MM.1S (cell line): Measurements from ENCODE around the gene FAM20C.

Experiments
- DNase-seq: peaks from one replicate; pipeline ENCODE4 v3.0.0-alpha.2; 2015
- H2AFZ ChIP-seq: fragments of 300-600 bp; sonication (generic); 2 replicates; pipeline ENCODE4 v1.6.0; 2016; ENCODE audit warnings: antibody characterized with exemption, low read length
- H3F3A ChIP-seq: fragments of 300-600 bp; sonication (generic); 2 replicates; pipeline ENCODE4 v1.6.1; 2016; ENCODE audit warnings: mild to moderate bottlenecking, antibody characterized with exemption, low read length, moderate library complexity, mixed read lengths; ENCODE audit not compliant: insufficient read depth
- H3K27ac ChIP-seq: fragments of 300-600 bp; sonication (generic); 2 replicates; pipeline ENCODE4 v1.5.1; 2016; ENCODE audit warnings: mild to moderate bottlenecking, low read length
- H3K27me3 ChIP-seq: fragments of 300-600 bp; sonication (generic); replicated peaks from 2 replicates; pipeline ENCODE4 v1.6.0; 2016; ENCODE audit warnings: low read length; ENCODE audit not compliant: insufficient read depth
- H3K36me3 ChIP-seq: fragments of 300-600 bp; sonication (generic); replicated peaks from 2 replicates; pipeline ENCODE4 v1.6.1; 2016; ENCODE audit warnings: mild to moderate bottlenecking, low read length, mixed read lengths; ENCODE audit not compliant: insufficient read depth
- H3K4me1 ChIP-seq: fragments of 300-600 bp; sonication (generic); 2 replicates; pipeline ENCODE4 v1.6.1; 2016; ENCODE audit warnings: low read length, mixed read lengths
- H3K4me2 ChIP-seq: fragments of 300-600 bp; sonication (generic); 2 replicates; pipeline ENCODE4 v1.6.0; 2016; ENCODE audit warnings: low read depth, low read length
- H3K4me3 ChIP-seq: fragments of 300-600 bp; sonication (generic); 2 replicates; pipeline ENCODE4 v1.5.1; 2016; ENCODE audit warnings: low read length, mixed read lengths
- H3K79me2 ChIP-seq: fragments of 300-600 bp; sonication (generic); 2 replicates; pipeline ENCODE4 v1.6.1; 2016; ENCODE audit warnings: mixed run types, low read length, mixed read lengths
- H3K9ac ChIP-seq: fragments of 300-600 bp; sonication (generic); 2 replicates; pipeline ENCODE4 v1.6.1; 2016; ENCODE audit warnings: low read length, mixed read lengths
- H3K9me2 ChIP-seq: fragments of 300-600 bp; sonication (generic); replicated peaks from 2 replicates; pipeline ENCODE4 v1.6.1; 2016; ENCODE audit warnings: mild to moderate bottlenecking, low read length, mixed read lengths; ENCODE audit not compliant: insufficient read depth
- H3K9me3 ChIP-seq: fragments of 300-600 bp; sonication (generic); replicated peaks from 2 replicates; pipeline ENCODE4 v1.6.1; 2016; ENCODE audit warnings: mild to moderate bottlenecking, low read length, mixed read lengths; ENCODE audit not compliant: insufficient read depth
- H4K20me1 ChIP-seq: fragments of 300-600 bp; sonication (generic); 2 replicates; pipeline ENCODE4 v1.6.1; 2016; ENCODE audit warnings: mild to moderate bottlenecking, low read length, moderate library complexity, mixed read lengths; ENCODE audit not compliant: insufficient read depth
- EZH2 ChIP-seq: fragments of 300-600 bp; sonication (generic); optimal IDR thresholded peaks from 2 replicates; pipeline ENCODE3; 2017; ENCODE audit warnings: low read depth, mild to moderate bottlenecking, antibody characterized with exemption, low read length, mixed read lengths
- EZH2phosphoT487 ChIP-seq: fragments of 300-600 bp; sonication (generic); IDR thresholded peaks from 2 replicates; pipeline ENCODE4 v1.6.1; 2018; ENCODE audit warnings: antibody characterized with exemption, low read length
- TF ChIP-seq, protein P1 (sequence below): fragments of 300-600 bp; sonication (generic); IDR thresholded peaks from 2 replicates; pipeline ENCODE4 v1.5.1; 2016; ENCODE audit warnings: antibody characterized with exemption, low read length, mixed read lengths

FAM20C gene

DNA sequence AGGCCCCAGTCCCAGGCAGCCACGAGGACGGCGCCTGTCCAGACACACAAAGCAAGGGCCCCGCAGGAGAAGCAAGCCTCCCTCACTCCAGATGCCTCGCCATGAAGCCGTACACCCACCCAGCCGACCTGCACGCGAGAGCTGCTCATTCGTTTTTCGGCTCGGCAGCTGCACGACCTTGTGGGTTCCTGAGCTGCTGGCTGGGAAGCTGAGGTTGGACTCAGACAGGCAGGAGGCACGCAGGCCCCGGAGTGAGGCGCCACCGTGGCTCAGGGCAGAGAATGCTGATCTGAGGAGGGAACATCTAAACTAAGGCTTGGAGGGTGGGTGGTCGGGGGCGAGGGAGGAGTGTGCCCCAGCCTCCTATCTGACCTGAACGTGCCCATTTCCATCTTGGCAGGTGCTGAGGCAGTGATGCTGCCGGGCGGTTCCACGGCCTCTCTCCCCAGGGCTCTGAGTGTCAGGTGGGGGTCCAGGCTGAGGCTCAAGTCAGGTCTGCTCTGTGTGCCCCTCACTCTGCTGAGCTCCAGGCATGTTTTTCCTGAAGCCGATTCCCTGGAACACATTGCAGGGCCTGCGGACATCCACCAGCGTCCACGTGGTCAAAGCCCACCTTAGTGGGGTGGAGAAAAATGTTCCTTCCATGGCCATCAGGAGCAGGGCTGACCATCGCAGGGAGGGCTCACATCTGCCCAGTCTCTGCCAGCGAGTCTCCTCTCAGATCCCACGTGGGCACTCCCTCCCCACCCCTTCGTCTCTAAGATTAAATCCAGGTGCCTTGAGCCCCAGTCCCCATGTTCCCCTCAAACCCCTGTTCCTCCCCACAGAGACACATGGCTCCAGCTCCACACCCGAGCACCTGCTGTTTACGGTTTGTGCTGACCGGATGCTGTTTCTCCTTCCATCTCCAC, 28.1 kb upstream of the FAM20C start:
- H3K79me2 ChIP-seq: no peaks in the 10 kb centered on the region
- H3K9ac ChIP-seq: no peak overlapping the region
- no peaks in the 10 kb centered on the region; the same call in 1 of the 2 replicates for H3K27me3 ChIP-seq
- H4K20me1 ChIP-seq: no peaks in the 10 kb centered on the region
- no peak overlapping the region for H2AFZ ChIP-seq
- H3K4me2 ChIP-seq: no peak overlapping the region
- H3K36me3 ChIP-seq: no peaks in the 10 kb centered on the region
- no peak for DNase-seq
- no peak overlapping the region for H3K27ac ChIP-seq
- H3K9me3 ChIP-seq: no peaks in the 10 kb centered on the region
- no peak overlapping the region for H3K4me3 ChIP-seq
- no peaks in the 10 kb centered on the region for H3F3A ChIP-seq
- no peaks in the 10 kb centered on the region for H3K4me1 ChIP-seq
- no peaks in the 10 kb centered on the region for H3K9me2 ChIP-seq
- TF ChIP-seq EZH2: no peak
- no peak for TF ChIP-seq EZH2phosphoT487
- TF ChIP-seq, protein P1, sequence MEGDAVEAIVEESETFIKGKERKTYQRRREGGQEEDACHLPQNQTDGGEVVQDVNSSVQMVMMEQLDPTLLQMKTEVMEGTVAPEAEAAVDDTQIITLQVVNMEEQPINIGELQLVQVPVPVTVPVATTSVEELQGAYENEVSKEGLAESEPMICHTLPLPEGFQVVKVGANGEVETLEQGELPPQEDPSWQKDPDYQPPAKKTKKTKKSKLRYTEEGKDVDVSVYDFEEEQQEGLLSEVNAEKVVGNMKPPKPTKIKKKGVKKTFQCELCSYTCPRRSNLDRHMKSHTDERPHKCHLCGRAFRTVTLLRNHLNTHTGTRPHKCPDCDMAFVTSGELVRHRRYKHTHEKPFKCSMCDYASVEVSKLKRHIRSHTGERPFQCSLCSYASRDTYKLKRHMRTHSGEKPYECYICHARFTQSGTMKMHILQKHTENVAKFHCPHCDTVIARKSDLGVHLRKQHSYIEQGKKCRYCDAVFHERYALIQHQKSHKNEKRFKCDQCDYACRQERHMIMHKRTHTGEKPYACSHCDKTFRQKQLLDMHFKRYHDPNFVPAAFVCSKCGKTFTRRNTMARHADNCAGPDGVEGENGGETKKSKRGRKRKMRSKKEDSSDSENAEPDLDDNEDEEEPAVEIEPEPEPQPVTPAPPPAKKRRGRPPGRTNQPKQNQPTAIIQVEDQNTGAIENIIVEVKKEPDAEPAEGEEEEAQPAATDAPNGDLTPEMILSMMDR: no peak

DNA sequence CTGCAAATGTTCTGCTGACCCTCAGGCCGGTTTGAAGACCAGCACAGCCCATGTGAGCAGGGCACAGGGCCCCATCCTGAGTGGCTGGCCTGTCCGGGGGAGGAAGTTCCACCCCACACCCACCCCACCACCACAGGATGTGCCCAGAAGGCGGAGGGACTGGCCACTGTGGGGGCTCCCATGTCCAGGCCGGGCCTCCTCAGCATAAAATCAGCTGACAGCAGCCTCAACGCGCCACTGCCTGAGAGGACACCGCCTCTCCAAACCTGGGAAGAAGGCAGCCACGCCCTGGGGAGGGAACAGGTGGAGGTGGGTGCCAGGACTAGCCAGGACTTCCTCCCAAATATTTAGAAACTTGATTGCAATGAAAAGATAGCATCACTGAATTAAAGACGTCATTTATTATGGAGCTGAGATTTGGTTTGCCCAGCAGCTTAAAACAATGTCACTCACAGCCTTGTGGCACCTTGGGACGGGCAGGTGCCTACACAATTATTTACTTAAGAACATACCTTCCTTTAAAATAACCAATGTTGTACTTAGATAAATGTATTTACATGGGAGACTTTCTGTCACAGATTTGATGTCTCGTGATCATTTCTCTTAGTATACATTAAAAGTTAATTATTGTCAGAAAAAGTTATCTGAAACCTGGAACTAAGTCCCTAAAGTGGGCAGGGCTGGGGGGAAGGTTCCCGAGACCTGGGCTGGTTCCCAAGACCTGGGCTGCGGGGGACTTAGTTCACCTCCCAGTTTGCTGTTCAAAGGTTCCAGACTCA, 27.3 kb upstream of the FAM20C start:
- Histone ChIP-seq H3K4me2 (no peak overlapping the region), H3K27me3 (no peaks in the 10 kb centered on the region; the same call in 1 of the 2 replicates), H3K9ac (no peak overlapping the region), H3F3A (no peaks in the 10 kb centered on the region), H3K9me3 (no peaks in the 10 kb centered on the region), H3K9me2 (no peaks in the 10 kb centered on the region), H3K36me3 (no peaks in the 10 kb centered on the region), H3K4me1 (no peaks in the 10 kb centered on the region), H2AFZ (no peak overlapping the region), H3K79me2 (no peaks in the 10 kb centered on the region), H4K20me1 (no peaks in the 10 kb centered on the region), H3K4me3 (no peak overlapping the region), H3K27ac (no peak overlapping the region)
- TF ChIP-seq EZH2phosphoT487 (no peak), EZH2 (no peak)
- TF ChIP-seq, protein P1: no peak
- no peak for DNase-seq

DNA sequence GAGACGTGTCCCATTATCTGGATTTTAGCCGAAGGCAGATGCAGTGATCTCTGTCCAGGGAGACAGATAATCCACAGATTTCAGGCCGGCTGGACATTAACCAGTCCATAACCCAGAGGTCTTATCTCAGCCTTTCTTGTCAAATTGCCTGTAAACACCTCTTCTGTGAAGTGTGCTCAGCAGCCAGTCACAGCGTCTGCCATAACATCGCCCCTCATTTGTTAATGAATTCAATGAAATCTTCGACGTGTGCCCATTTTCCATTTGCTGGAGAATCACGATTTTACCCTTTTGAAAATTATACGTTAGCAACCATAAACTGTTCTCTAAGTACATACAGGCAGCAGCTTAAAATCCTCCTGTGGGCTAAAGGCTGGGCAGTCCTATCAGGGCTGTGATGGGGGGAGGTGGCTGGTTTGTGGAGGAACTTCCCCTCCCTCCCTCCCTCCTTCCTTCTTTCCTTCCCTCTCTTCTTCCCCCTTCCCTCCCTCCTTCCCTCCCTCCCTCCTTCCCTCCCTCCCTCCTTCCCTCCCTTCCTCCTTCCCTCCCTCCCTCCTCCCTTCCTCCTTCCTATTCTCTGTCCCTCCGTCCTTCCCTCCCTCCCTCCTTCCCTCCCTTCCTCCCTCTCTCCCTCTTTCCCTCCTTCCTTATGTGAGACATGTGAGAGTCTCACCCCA, 26.6 kb upstream of the FAM20C start:
- Histone ChIP-seq H3K9me3 (no peaks in the 10 kb centered on the region), H3K9me2 (no peaks in the 10 kb centered on the region), H3F3A (no peaks in the 10 kb centered on the region), H3K4me1 (no peaks in the 10 kb centered on the region), H3K4me3 (no peak overlapping the region), H4K20me1 (no peaks in the 10 kb centered on the region), H2AFZ (no peak overlapping the region), H3K27me3 (no peaks in the 10 kb centered on the region; the same call in 1 of the 2 replicates), H3K36me3 (no peaks in the 10 kb centered on the region), H3K4me2 (no peak overlapping the region), H3K27ac (no peak overlapping the region), H3K79me2 (no peaks in the 10 kb centered on the region), H3K9ac (no peak overlapping the region)
- TF ChIP-seq, protein P1: no peak
- TF ChIP-seq EZH2phosphoT487 (no peak), EZH2 (no peak)
- DNase-seq: no peak
